Measurements from ENCODE around the gene MYO5A. TPM values are rescaled to one million over a fixed set of nuclear protein-coding genes. Genes with fewer than 3 reads are reported as not detected.
"Not testable (repeated sequence)": the region's sequence is repeated elsewhere in the genome, so short reads cannot be mapped to it uniquely, and the experiment has no call there.

Gene MYO5A
- total RNA-seq, 2 experiments from 2014 or later = 41.3 to 42.2 TPM

DNA sequence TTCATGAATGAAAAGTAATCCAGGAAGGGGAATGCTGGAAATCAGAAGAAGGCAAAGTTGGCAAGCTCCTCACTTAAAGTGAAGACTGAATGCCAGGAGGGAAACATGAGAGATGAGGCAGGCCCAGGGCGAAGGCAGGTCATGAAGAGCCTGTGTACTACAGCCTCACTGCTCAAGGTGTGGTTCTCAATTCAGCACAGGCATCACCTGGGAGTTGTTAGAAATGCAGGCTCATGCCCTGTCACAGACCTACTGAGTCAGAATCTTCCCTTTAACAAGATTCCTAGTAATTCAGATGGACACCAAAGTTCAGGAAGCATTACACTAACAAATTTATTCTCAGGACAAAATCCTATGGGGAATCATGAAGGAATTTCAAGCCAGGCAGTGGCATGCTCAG lies 14.2 kb downstream of the MYO5A start:
- no peak for DNase-seq
- CTCF ChIA-PET = no interaction called here

DNA sequence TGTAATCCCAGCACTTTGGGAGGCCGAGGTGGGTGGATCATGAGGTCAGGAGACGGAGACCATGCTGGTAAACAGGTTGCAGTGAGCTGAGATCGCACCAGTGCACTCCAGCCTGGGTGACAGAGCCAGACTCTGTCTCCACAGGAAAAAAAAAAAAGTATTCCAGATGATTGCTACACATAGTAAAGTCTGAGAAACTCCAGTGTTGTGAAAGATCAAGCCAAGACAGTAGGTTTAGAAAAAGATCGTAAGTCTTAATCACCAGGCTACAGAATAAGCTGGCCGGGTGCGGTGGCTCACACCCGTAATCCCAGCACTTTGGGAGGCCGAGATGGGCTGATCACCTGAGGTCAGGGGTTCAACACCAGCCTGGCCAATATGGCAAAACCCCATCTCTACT lies 15.8 kb downstream of the MYO5A start:
- H3K27me3 Mint-ChIP-seq; DNase-seq; H3K27ac Mint-ChIP-seq; H3K36me3 Mint-ChIP-seq (ENCODE audit: low read depth); CTCF ChIA-PET; H3K4me1 Mint-ChIP-seq; POLR2A ChIA-PET; H3K4me3 Mint-ChIP-seq; H3K9me3 Mint-ChIP-seq: not testable (repeated sequence)

More for the DNA sequence above, 14.2 kb downstream of the MYO5A start:
- no peak overlapping the region for H3K4me3 Mint-ChIP-seq
- H3K9me3 Mint-ChIP-seq = no peaks in the 10 kb centered on the region
- H3K27me3 Mint-ChIP-seq = no peaks in the 10 kb centered on the region
- peaks cover 13% of the 10 kb centered on the region for H3K4me1 Mint-ChIP-seq
- H3K36me3 Mint-ChIP-seq (ENCODE audit: low read depth) = no peaks in the 10 kb centered on the region
- POLR2A ChIA-PET = no interaction called here
- H3K27ac Mint-ChIP-seq = no peak overlapping the region

DNA sequence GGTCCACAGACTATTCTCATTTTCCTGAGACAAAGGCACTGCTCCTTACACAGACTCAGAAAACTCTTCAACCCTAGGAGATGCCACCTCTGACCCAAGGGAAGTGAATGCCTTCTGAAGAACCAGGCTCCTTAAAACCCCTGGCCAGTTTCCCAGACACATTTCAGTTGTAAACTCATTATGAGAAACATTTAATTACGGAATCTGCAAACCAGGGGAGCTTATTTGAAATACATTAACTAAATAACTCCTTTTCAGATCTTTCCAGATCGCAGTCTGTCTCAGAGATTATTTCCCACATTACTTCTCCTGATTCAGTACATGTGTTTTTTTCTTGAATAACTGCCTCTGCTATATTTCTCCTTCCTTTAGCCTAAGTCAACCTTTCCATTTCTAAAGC lies 17.6 kb downstream of the MYO5A start:
- ChIA-PET CTCF (interaction anchor here (0.6 to 1.4 kb wide), 3 partner anchors 12 to 42 kb away, joined by 3 read pairs; partner anchors contain the start of gene MYO5A), POLR2A (interaction anchor here (1.2 kb wide), 1 partner anchor 13 kb away, joined by 3 read pairs; no protein-coding TSS in a partner anchor)
- no peak overlapping the region for H3K27ac Mint-ChIP-seq
- peaks cover 3% of the 10 kb centered on the region for H3K4me1 Mint-ChIP-seq
- H3K9me3 Mint-ChIP-seq = no peaks in the 10 kb centered on the region
- DNase-seq = no peak
- no peak overlapping the region for H3K4me3 Mint-ChIP-seq
- no peaks in the 10 kb centered on the region for H3K27me3 Mint-ChIP-seq
- H3K36me3 Mint-ChIP-seq (ENCODE audit: low read depth) = no peaks in the 10 kb centered on the region

DNA sequence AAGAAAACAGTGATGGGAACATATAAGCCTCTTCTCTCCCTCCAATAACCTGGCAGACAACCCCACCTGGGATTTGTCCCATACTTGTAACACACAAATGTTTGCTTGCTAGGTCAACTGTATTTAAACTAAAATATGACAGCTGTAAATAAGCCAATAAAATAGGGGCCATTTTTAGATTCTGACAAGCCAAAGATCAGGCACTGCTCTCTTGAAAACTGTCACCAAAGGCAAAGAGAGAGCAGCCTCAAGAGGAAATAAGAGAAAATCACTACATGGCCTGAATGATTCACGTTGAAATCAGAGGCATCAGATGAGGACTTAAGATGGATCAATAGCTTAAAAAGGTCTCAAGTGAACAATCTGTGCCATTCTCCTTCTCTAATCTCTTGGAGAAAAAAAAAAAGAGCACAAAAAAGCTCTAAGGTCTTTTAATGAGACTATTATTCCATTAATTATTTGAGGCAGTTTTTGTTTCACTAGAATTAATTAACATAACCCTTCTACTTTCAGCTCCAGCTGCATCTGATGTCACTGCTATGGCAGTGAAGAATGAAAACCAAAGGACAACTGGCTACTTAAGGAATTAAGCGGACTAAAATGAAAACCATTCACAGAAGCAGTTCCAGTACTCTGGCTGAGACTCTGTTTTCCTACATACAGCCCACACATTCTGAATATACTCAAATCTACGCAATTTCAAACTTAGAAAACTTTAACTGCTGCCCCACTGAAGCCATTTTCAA lies 19.0 kb downstream of the MYO5A start:
- no peak overlapping the region for H3K4me3 Mint-ChIP-seq
- no peaks in the 10 kb centered on the region for H3K27me3 Mint-ChIP-seq
- no peaks in the 10 kb centered on the region for H3K9me3 Mint-ChIP-seq
- DNase-seq = no peak
- POLR2A ChIA-PET = no interaction called here
- CTCF ChIA-PET = interaction anchor here (0.8 kb wide), 1 partner anchor 10 kb away, joined by 3 read pairs; no protein-coding TSS in a partner anchor
- H3K36me3 Mint-ChIP-seq (ENCODE audit: low read depth) = no peaks in the 10 kb centered on the region
- H3K4me1 Mint-ChIP-seq = peaks cover 10% of the 10 kb centered on the region
- no peak overlapping the region for H3K27ac Mint-ChIP-seq

DNA sequence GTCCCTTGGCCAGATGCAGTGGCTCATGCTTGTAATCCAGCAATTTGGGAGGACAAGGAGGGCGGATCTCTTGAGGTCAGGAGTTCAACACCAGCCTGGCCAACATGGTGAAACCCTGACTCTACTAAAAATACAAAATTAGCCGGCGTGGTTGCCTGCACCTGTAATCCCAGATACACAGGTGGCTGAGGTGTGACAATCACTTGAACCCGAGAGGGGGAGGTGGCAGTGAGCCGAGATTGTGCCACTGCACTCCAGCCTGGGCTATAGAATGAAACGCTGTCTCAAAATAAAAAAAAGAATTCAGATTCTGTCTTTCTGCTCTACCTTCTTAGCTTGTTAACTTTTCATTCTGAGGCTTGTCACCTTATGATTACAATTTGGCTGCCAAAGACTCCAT lies 22.1 kb downstream of the MYO5A start:
- H3K27ac Mint-ChIP-seq = no peak overlapping the region
- no peak for DNase-seq
- no peak overlapping the region for H3K4me3 Mint-ChIP-seq
- peaks cover 3% of the 10 kb centered on the region for H3K36me3 Mint-ChIP-seq (ENCODE audit: low read depth)
- no peaks in the 10 kb centered on the region for H3K27me3 Mint-ChIP-seq
- peaks cover 22% of the 10 kb centered on the region for H3K4me1 Mint-ChIP-seq
- no peaks in the 10 kb centered on the region for H3K9me3 Mint-ChIP-seq
- ChIA-PET CTCF (no interaction called here), POLR2A (no interaction called here)

DNA sequence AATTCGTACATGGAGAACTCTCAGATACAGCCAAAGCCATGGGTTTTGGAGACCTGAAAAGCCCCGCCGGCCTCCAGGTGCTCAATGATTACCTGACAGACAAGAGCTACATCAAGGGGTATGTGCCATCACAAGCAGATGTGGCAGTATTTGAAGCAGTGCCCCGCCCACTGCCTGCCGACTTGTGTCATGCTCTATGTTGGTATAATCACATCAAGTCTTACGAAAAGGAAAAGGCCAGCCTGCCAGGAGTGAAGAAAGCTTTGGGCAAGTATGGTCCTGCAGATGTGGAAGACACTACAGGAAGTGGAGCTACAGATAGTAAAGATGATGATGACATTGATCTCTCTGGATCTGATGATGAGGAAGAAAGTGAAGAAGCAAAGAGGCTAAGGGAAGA lies 23.5 kb downstream of the MYO5A start:
- H3K36me3 Mint-ChIP-seq (ENCODE audit: low read depth) = peaks cover 3% of the 10 kb centered on the region
- H3K9me3 Mint-ChIP-seq = no peaks in the 10 kb centered on the region
- ChIA-PET CTCF (interaction anchor here (0.6 kb wide), 1 partner anchor 857 kb away, joined by 3 read pairs; no protein-coding TSS in a partner anchor), POLR2A (no interaction called here)
- H3K27me3 Mint-ChIP-seq = no peaks in the 10 kb centered on the region
- no peak overlapping the region for H3K27ac Mint-ChIP-seq
- no peak for DNase-seq
- H3K4me1 Mint-ChIP-seq = peaks cover 22% of the 10 kb centered on the region
- no peak overlapping the region for H3K4me3 Mint-ChIP-seq

DNA sequence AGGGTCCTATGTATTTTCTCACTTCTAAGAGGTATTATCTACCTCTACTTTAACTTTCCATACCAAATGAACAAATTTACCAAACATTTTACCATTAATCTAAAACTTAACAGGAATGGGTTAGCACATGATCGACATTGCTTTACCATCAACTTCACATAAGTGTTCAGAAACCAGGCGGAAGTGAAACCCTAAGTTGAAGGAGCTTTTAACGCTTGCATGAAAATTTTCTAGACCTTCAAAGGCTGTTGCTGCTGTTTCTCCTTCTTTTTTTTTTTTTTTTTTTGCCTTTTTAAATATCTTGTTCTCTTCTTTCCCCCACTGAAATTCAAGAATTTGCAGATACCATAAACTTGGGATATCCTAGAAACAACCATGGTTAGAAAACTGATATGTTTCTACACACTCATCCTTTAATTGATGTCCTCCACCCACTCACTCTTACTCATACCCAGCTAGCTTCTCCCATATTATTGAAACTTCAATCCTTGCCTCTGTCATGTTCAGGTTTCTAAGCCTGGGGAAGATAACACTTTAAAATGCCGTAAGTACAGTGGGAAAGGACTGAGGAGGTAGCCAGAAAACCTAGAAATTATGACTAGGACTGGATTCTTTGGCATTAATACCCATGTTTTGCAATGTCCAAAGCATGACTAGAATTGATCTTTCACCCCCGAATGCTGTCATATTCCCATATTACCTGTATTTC lies 24.7 kb downstream of the MYO5A start:
- peaks cover 21% of the 10 kb centered on the region for H3K4me1 Mint-ChIP-seq
- no peaks in the 10 kb centered on the region for H3K9me3 Mint-ChIP-seq
- H3K36me3 Mint-ChIP-seq (ENCODE audit: low read depth) = peaks cover 3% of the 10 kb centered on the region
- peak overlapping the region; percentile 66 for H3K27ac Mint-ChIP-seq
- H3K27me3 Mint-ChIP-seq = no peaks in the 10 kb centered on the region
- DNase-seq = no peak
- CTCF ChIA-PET = interaction anchor here (0.6 to 1.6 kb wide), 4 partner anchors 8 to 38 kb away, joined by 3 to 4 read pairs (median 3); no protein-coding TSS in a partner anchor
- POLR2A ChIA-PET = interaction anchor here (0.6 to 1.1 kb wide), 5 partner anchors 24 to 1279 kb away, joined by 3 to 4 read pairs (median 4); partner anchors contain the start of gene ARPP19
- H3K4me3 Mint-ChIP-seq = no peak overlapping the region

DNA sequence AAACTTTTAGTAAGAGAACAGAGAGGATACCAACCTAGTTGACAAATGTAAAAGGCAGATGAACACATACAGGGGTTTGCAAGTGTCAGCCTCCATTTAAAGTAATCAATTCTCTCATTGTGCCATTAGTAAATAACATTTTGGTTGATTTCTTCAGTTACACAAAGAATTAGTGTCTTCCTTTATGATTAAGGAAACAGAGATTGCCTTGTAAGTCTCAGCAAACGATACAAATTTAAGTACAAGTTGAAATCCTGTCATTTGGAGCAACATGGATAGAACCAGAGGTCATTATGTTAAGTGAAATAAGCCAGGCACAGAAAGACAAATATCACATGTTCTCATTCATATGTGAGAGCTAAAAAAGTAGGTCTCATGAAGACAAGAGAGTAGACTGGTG lies 26.1 kb downstream of the MYO5A start:
- H3K4me1 Mint-ChIP-seq = peaks cover 21% of the 10 kb centered on the region
- H3K36me3 Mint-ChIP-seq (ENCODE audit: low read depth) = peaks cover 3% of the 10 kb centered on the region
- no peak overlapping the region for H3K4me3 Mint-ChIP-seq
- H3K27ac Mint-ChIP-seq = no peak overlapping the region
- DNase-seq = no peak
- ChIA-PET CTCF (interaction anchor here (1.6 kb wide), 1 partner anchor 37 kb away, joined by 3 read pairs; no protein-coding TSS in a partner anchor), POLR2A (no interaction called here)
- no peaks in the 10 kb centered on the region for H3K27me3 Mint-ChIP-seq
- H3K9me3 Mint-ChIP-seq = no peaks in the 10 kb centered on the region

DNA sequence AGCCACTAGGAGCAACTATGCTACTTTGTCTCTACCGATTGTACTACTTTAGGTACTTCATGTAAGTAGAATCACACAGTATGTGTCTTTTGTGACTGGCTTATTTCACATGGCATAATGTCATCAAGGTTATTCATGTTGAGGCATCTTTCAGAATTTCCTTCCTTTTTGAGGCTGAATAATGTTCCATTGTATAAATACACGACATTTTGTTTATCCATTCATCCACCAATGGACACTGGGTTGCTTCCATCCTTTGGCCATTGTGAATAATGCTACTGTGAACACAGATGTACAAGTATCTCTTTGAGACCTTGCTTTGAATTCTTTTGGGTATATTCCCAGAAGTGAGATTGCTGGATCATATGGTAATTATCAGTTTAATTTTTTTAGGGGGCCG lies 29.2 kb downstream of the MYO5A start:
- Mint-ChIP-seq H3K27me3 (no peaks in the 10 kb centered on the region), H3K9me3 (no peaks in the 10 kb centered on the region), H3K27ac (no peak overlapping the region), H3K4me3 (no peak overlapping the region), H3K4me1 (peaks cover 25% of the 10 kb centered on the region), H3K36me3 (ENCODE audit: low read depth) (peaks cover 3% of the 10 kb centered on the region)
- no peak for DNase-seq
- ChIA-PET POLR2A (interaction anchor here (1.3 kb wide), 1 partner anchor 33 kb away, joined by 3 read pairs; no protein-coding TSS in a partner anchor), CTCF (no interaction called here)

DNA sequence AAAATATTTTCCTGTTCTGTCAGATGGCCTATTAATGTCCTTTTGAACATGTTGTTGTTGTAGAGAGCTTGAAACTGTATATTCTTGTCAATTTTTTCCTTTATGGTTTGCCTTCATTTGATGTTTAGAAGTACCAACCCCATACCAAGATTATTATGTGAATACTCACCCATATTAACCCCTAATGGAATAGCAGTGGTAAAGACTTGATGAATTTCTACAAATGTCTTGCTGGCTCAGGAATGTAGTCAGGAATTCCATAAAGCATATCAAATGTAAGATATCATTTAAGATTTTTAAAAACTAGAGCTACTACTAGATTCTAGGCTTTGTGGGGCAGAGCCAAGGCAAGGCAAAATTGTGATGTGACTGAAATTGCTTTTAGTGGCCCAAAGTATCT lies 30.0 kb downstream of the MYO5A start:
- no peak for DNase-seq
- Mint-ChIP-seq H3K9me3 (no peaks in the 10 kb centered on the region), H3K27me3 (no peaks in the 10 kb centered on the region), H3K4me1 (peaks cover 17% of the 10 kb centered on the region), H3K27ac (no peak overlapping the region), H3K36me3 (ENCODE audit: low read depth) (peaks cover 3% of the 10 kb centered on the region), H3K4me3 (no peak overlapping the region)
- POLR2A ChIA-PET = interaction anchor here (1.3 kb wide), 1 partner anchor 32 kb away, joined by 3 read pairs; no protein-coding TSS in a partner anchor
- CTCF ChIA-PET = interaction anchor here (0.7 kb wide), 1 partner anchor 60 kb away, joined by 3 read pairs; no protein-coding TSS in a partner anchor

DNA sequence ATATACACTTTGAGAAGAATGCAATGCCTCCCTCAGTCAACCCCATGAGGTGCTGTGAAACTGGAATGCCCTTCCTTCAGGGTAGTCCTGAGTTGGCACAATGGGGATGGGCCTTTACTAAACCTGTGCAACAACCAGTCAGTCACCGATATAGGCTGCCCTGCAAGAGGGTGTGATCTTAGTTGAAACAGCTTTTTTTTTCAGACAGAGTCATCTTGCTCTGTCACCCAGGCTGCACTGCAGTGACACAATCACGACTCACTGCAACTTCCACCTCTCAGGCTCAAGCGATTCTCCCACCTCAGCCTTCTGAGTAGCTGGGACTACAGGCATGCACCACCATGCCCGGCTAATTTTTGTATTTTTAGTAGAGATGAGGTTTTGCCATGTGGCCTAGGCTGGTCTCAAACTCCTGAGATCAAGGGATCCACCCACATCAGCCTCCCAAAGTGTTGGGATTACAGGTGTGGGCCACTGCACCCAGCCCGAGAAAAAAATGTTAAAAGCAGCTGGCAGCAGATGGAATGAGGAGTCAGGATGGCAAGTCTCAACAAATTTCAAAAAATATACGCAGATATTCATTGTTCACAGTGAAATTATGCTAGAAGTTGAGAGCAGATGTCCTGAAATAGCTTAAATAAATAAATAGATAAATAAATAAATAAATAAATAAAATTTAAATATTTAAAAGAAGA lies 31.8 kb downstream of the MYO5A start:
- ChIA-PET POLR2A (interaction anchor here (0.8 to 1.8 kb wide), 5 partner anchors 15 to 166 kb away, joined by 3 to 4 read pairs (median 3); no protein-coding TSS in a partner anchor), CTCF (interaction anchor here (1.8 kb wide), 1 partner anchor 10 kb away, joined by 3 read pairs; no protein-coding TSS in a partner anchor)
- DNase-seq = peak; percentile 29
- no peaks in the 10 kb centered on the region for H3K27me3 Mint-ChIP-seq
- H3K4me1 Mint-ChIP-seq = peaks cover 16% of the 10 kb centered on the region
- no peaks in the 10 kb centered on the region for H3K9me3 Mint-ChIP-seq
- no peaks in the 10 kb centered on the region for H3K36me3 Mint-ChIP-seq (ENCODE audit: low read depth)
- peak overlapping the region; percentile 54 for H3K27ac Mint-ChIP-seq
- H3K4me3 Mint-ChIP-seq = no peak overlapping the region

DNA sequence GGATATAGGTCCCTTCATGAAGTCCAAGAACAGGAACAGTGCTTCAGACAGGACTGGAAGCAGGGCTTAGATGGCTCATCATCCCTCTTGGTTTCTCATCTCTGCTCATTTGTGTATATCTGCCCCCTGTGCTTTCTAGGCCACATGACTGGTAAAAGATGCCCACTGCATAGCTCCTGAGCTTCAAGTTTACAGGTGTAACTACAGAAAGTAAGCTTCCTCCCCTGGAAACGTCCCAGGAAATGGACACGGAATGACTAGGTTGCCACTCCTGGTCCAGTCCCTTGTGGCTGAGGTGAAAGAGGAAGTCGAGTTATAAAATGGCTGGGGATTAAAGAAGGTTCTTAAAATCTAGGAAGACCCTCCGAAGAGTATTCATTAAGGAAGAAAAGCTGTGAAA lies 32.5 kb downstream of the MYO5A start:
- POLR2A ChIA-PET = interaction anchor here (0.6 to 1.8 kb wide), 5 partner anchors 14 to 165 kb away, joined by 3 to 4 read pairs (median 3); no protein-coding TSS in a partner anchor
- DNase-seq = no peak
- Mint-ChIP-seq H3K27me3 (no peaks in the 10 kb centered on the region), H3K9me3 (no peaks in the 10 kb centered on the region), H3K36me3 (ENCODE audit: low read depth) (no peaks in the 10 kb centered on the region), H3K4me1 (peaks cover 19% of the 10 kb centered on the region), H3K27ac (no peak overlapping the region), H3K4me3 (no peak overlapping the region)
- CTCF ChIA-PET = interaction anchor here (1.3 to 1.8 kb wide), 2 partner anchors 10 to 14 kb away, joined by 3 read pairs; no protein-coding TSS in a partner anchor
